Measurements from ENCODE around the gene PKHD1. TPM values are rescaled to one million over a fixed set of nuclear protein-coding genes. Genes with fewer than 3 reads are reported as not detected.

The PKHD1 gene
- total RNA-seq, 1 experiment from 2014 or later, result 0.09 TPM

GRCh38 chr6:52063584-52064344 is 23.6 kb downstream of the PKHD1 start:
- H4K8ac ChIP-seq (replicated peaks; ENCODE audit: insufficient read length, low read depth, low read length), result no peak overlapping the region
- no peak overlapping the region for H2BK5ac ChIP-seq (ENCODE audit: insufficient read length, low read length)
- no CpG with 5 or more reads among the region's 5 CpGs for WGBS (ENCODE audit: extremely low coverage, insufficient read length, low lambda C conversion rate)
- H3K56ac ChIP-seq (ENCODE audit: insufficient read length, low read depth, low read length), result no peak overlapping the region
- Mint-ChIP-seq H3K4me1 (peaks cover 16 to 20% of the 10 kb centered on the region in 2 experiments), H3K36me3 (ENCODE audit: insufficient read depth in 1 of 3, low read depth in 3 of 3) (no peaks in the 10 kb centered on the region), H3K27ac (peak overlapping the region in 2 of 3 experiments; percentile 29 to 75; a peak in 2 of 7 replicates), H3K27me3 (ENCODE audit: low read depth) (no peaks in the 10 kb centered on the region), H3K9me3 (no peaks in the 10 kb centered on the region), H3K4me3 (no peak overlapping the region)
- no peak overlapping the region for H2AK5ac ChIP-seq (ENCODE audit: insufficient read length, low read length)
- peaks cover 2% of the 10 kb centered on the region; the same call in 1 of the 2 replicates for H3K4me1 ChIP-seq (ENCODE audit: insufficient read depth, low read length)
- H4K91ac ChIP-seq (ENCODE audit: insufficient read length, low read depth, low read length), result no peak overlapping the region
- H3T11ph ChIP-seq (ENCODE audit: low read length), result no peak overlapping the region
- H3K23ac ChIP-seq (ENCODE audit: insufficient read length, low read depth, low read length), result no peak overlapping the region
- H3K9ac ChIP-seq (ENCODE audit: extremely low read depth, insufficient read length, low read length), result no peak overlapping the region
- peak; percentile 68 for DNase-seq
- no peak overlapping the region for H4K5ac ChIP-seq (ENCODE audit: insufficient read length, low read depth, low read length)
- no peak overlapping the region for H3K4ac ChIP-seq (ENCODE audit: low read depth, low read length)
- no peaks in the 10 kb centered on the region for H3K79me2 ChIP-seq (ENCODE audit: insufficient read depth, low read length)
- H2BK15ac ChIP-seq (ENCODE audit: low read depth, low read length), result no peak overlapping the region
- H2AFZ ChIP-seq (ENCODE audit: low read length), result no peak overlapping the region
- no peak overlapping the region for H2BK120ac ChIP-seq (ENCODE audit: low read depth, low read length, poor library complexity, severe bottlenecking)
- H3K18ac ChIP-seq (ENCODE audit: insufficient read length, low read depth, low read length), result no peak overlapping the region
- no peak overlapping the region for H2BK12ac ChIP-seq (ENCODE audit: insufficient read length, low read depth, low read length)
- no peak overlapping the region for H3K14ac ChIP-seq (ENCODE audit: insufficient read depth, low read length)
- H2BK20ac ChIP-seq (ENCODE audit: low read depth, low read length, poor library complexity, severe bottlenecking), result no peak overlapping the region
- no peak overlapping the region for H3K27ac ChIP-seq (ENCODE audit: insufficient read length, low read depth, low read length)
- no peak overlapping the region for H3K4me2 ChIP-seq (ENCODE audit: insufficient read depth, insufficient read length, low read length)
- H3K23me2 ChIP-seq (ENCODE audit: insufficient read length, low read depth, low read length, poor library complexity, severe bottlenecking), result no peaks in the 10 kb centered on the region
- H4K20me1 ChIP-seq (ENCODE audit: control insufficient read depth, insufficient read depth, insufficient read length), result no peaks in the 10 kb centered on the region
- peak; percentile 76 for TF ChIP-seq CTCF (conservative IDR thresholded peaks at IDR 0.05)
- no peaks in the 10 kb centered on the region for H3K27me3 ChIP-seq (ENCODE audit: insufficient read depth, low read length)
- H3K79me1 ChIP-seq (ENCODE audit: insufficient read depth, low read depth, low read length, poor library complexity, severe bottlenecking), result no peaks in the 10 kb centered on the region
- no peaks in the 10 kb centered on the region for H3K9me3 ChIP-seq (ENCODE audit: control insufficient read depth, low read depth, low read length)
